ENCODE measurements around the gene TAS1R1.

TAS1R1 gene

GRCh38 chr1:6577831-6578525 is 22.9 kb downstream of the TAS1R1 start:
- no peak overlapping the region for H3K4me3 ChIP-seq (ENCODE audit: low read depth, low read length)
- TF ChIP-seq MYC (IDR thresholded peaks at IDR 0.05; ENCODE audit: low read depth, low read length), result no peak
- no peak for TF ChIP-seq POLR2A (IDR thresholded peaks at IDR 0.05; ENCODE audit: extremely low read depth, insufficient read length)
- TF ChIP-seq MAX (IDR thresholded peaks at IDR 0.05; ENCODE audit: low read depth, low read length), result no peak
- no peak for TF ChIP-seq CTCF (IDR thresholded peaks at IDR 0.05; ENCODE audit: low read depth, low read length)
- peak; percentile 65 for DNase-seq (ENCODE audit: low read depth)

- no peak overlapping the region for H3K4me3 ChIP-seq (ENCODE audit: low read depth, low read length)
- no peak for DNase-seq (ENCODE audit: low read depth)
- no peak for TF ChIP-seq MYC (IDR thresholded peaks at IDR 0.05; ENCODE audit: low read depth, low read length)
- no peak for TF ChIP-seq POLR2A (IDR thresholded peaks at IDR 0.05; ENCODE audit: extremely low read depth, insufficient read length)
- no peak for TF ChIP-seq CTCF (IDR thresholded peaks at IDR 0.05; ENCODE audit: low read depth, low read length)
- TF ChIP-seq MAX (IDR thresholded peaks at IDR 0.05; ENCODE audit: low read depth, low read length), result no peak
Measured at GRCh38 chr1:6578624-6579373, 23.7 kb downstream of the TAS1R1 start.

GRCh38 chr1:6579374-6580118 is 24.4 kb downstream of the TAS1R1 start, which contains the start of gene ZBTB48:
ZBTB48 (plus strand) TSS chr1:6579994; CDS start chr1:6580610, 616 bp downstream.
- H3K4me3 ChIP-seq (ENCODE audit: low read depth, low read length), result peak within 1 kb of the TSS; percentile 83
- TF ChIP-seq CTCF (IDR thresholded peaks at IDR 0.05; ENCODE audit: low read depth, low read length) (no peak), MAX (IDR thresholded peaks at IDR 0.05; ENCODE audit: low read depth, low read length) (no peak; the same call in 1 of the 2 replicates), POLR2A (IDR thresholded peaks at IDR 0.05; ENCODE audit: extremely low read depth, insufficient read length) (peak; percentile 97), MYC (IDR thresholded peaks at IDR 0.05; ENCODE audit: low read depth, low read length) (peak; percentile 66)
- peak; percentile 97 for DNase-seq (ENCODE audit: low read depth)

- H3K4me3 ChIP-seq (ENCODE audit: low read depth, low read length), result peak overlapping the region; percentile 83
- peak; percentile 69 for TF ChIP-seq MAX (IDR thresholded peaks at IDR 0.05; ENCODE audit: low read depth, low read length)
- TF ChIP-seq POLR2A (IDR thresholded peaks at IDR 0.05; ENCODE audit: extremely low read depth, insufficient read length), result no peak
- peak; percentile 46; the same call in 1 of the 2 replicates for TF ChIP-seq MYC (IDR thresholded peaks at IDR 0.05; ENCODE audit: low read depth, low read length)
- TF ChIP-seq CTCF (IDR thresholded peaks at IDR 0.05; ENCODE audit: low read depth, low read length), result no peak
- peak; percentile 76 for DNase-seq (ENCODE audit: low read depth)
Measured at GRCh38 chr1:6580119-6580592, 25.0 kb downstream of the TAS1R1 start.

- peak overlapping the region; percentile 83 for H3K4me3 ChIP-seq (ENCODE audit: low read depth, low read length)
- peak; percentile 95 for DNase-seq (ENCODE audit: low read depth)
- TF ChIP-seq CTCF (IDR thresholded peaks at IDR 0.05; ENCODE audit: low read depth, low read length) (peak; percentile 59), MAX (IDR thresholded peaks at IDR 0.05; ENCODE audit: low read depth, low read length) (peak; percentile 30; the same call in 1 of the 2 replicates), POLR2A (IDR thresholded peaks at IDR 0.05; ENCODE audit: extremely low read depth, insufficient read length) (no peak)
Measured at GRCh38 chr1:6580593-6581409, 25.7 kb downstream of the TAS1R1 start.

Measured in NB4 (cell line).